Naive thymus-derived CD4-positive, alpha-beta T cell (primary cell): ENCODE results near the gene GBGT1. TPM values are rescaled to one million over a fixed set of nuclear protein-coding genes. Genes with fewer than 3 reads are reported as not detected.
A peak's percentile ranks its signal among the peaks of the same experiment; 100 is the strongest.

Source experiments
- ATAC-seq: fragments of 150-1000 bp; cut with Tn5 transposase; 2 replicates; pipeline ENCODE4 v1.10.0; 2021; ENCODE audit warnings: mild to moderate bottlenecking, moderate library complexity
- CTCF ChIA-PET: fragments of 350-600 bp; sonication (Branson Sonifier 250); formaldehyde crosslinking; loops from one replicate; lab custom pipeline; 2021; ENCODE audit warnings: antibody characterized with exemption; lab: Charles Lee
- POLR2A ChIA-PET: fragments of 350-600 bp; sonication (Branson Sonifier 250); formaldehyde crosslinking; loops from one replicate; lab custom pipeline; 2021; ENCODE audit warnings: antibody characterized with exemption, inconsistent platforms; lab: Charles Lee
- DNase-seq, 9 donors: peaks; one replicate each; pipeline versions ENCODE4 v3.0.0 to v3.0.0-alpha.2; 2020 to 2022; ENCODE audit warnings: mixed read lengths in 1 of 9
- H3K27ac ChIP-seq: one replicate; pipeline ENCODE4 v1.7.0; 2013; ENCODE audit warnings: mild to moderate bottlenecking, low read depth, low read length, moderate library complexity
- H3K27me3 ChIP-seq, 2 donors: one replicate each; pipeline ENCODE4 v1.7.0; 2013; ENCODE audit warnings: low read length in 2 of 2, mild to moderate bottlenecking in 2 of 2, moderate library complexity in 2 of 2; ENCODE audit not compliant: control insufficient read depth in 2 of 2, insufficient read depth in 2 of 2
- H3K36me3 ChIP-seq, 3 experiments: 1 replicate in 2 of 3; 2 replicates in 1 of 3; pipeline ENCODE4 v1.7.0; 2013; ENCODE audit warnings: low read length in 3 of 3, mild to moderate bottlenecking in 3 of 3, moderate library complexity in 1 of 3; ENCODE audit not compliant: insufficient read depth in 3 of 3, control insufficient read depth in 2 of 3
- H3K4me1 ChIP-seq, 2 donors: one replicate each; pipeline ENCODE4 v1.7.0; 2013; ENCODE audit warnings: low read length in 2 of 2, mild to moderate bottlenecking in 2 of 2, moderate library complexity in 1 of 2; ENCODE audit not compliant: control insufficient read depth in 2 of 2, insufficient read depth in 2 of 2
- H3K4me3 ChIP-seq: 2 replicates; pipeline ENCODE4 v1.7.0; 2013; ENCODE audit warnings: mild to moderate bottlenecking, low read length
- H3K9me3 ChIP-seq, 3 experiments: 1 replicate in 2 of 3; 2 replicates in 1 of 3; pipeline ENCODE4 v1.7.0; 2013; ENCODE audit warnings: low read length in 3 of 3; ENCODE audit not compliant: control insufficient read depth in 2 of 3
- H3K27ac Mint-ChIP-seq, 9 donors: one replicate each; pipeline ENCODE4 v1.8.0; 2020 to 2022; ENCODE audit warnings: mixed read lengths in 9 of 9, mild to moderate bottlenecking in 8 of 9, moderate library complexity in 5 of 9, inconsistent platforms in 2 of 9
- H3K27me3 Mint-ChIP-seq, 5 donors: one replicate each; pipeline ENCODE4 v1.8.0; 2021 to 2022; ENCODE audit warnings: mixed read lengths in 5 of 5, mild to moderate bottlenecking in 1 of 5
- H3K36me3 Mint-ChIP-seq, 5 donors: one replicate each; pipeline ENCODE4 v1.8.0; 2020 to 2022; ENCODE audit warnings: mixed read lengths in 5 of 5, mild to moderate bottlenecking in 3 of 5, inconsistent platforms in 1 of 5
- H3K4me1 Mint-ChIP-seq, 7 donors: one replicate each; pipeline ENCODE4 v1.8.0; 2020 to 2022; ENCODE audit warnings: mixed read lengths in 7 of 7, mild to moderate bottlenecking in 3 of 7, inconsistent platforms in 1 of 7
- H3K4me3 Mint-ChIP-seq, 10 donors: one replicate each; pipeline ENCODE4 v1.8.0; 2020 to 2022; ENCODE audit warnings: mild to moderate bottlenecking in 10 of 10, mixed read lengths in 10 of 10, moderate library complexity in 6 of 10, inconsistent platforms in 2 of 10
- H3K9me3 Mint-ChIP-seq, 11 donors: one replicate each; pipeline ENCODE4 v1.8.0; 2020 to 2022; ENCODE audit warnings: mixed read lengths in 11 of 11, mild to moderate bottlenecking in 4 of 11, inconsistent platforms in 1 of 11, moderate library complexity in 1 of 11
- intact Hi-C, 2 donors: fragments of 100-400 bp; cut with micrococcal nuclease; formaldehyde crosslinking; loops; one replicate each; pipeline ENCODE4 v1.15.1; 2023
- polyA plus RNA-seq, 2 donors: library from polyadenylated mRNA; unstranded; fragments of 300-500 nt; fragmentation: Illumina TruSeq; gene quantifications; one replicate each; pipeline ENCODE4 v1.2.3, GENCODE V29; 2021
- total RNA-seq, 6 experiments: library from RNA in 5 of 6; stranded (reverse) in 5 of 6; gene quantifications; 1 replicate in 5 of 6; 2 replicates in 1 of 6; pipeline ENCODE4 v1.2.3 and lab custom pipeline; 2021 to 2026

GBGT1 gene
- total and polyA plus RNA-seq, 7 experiments from 2014 or later: 0.14 to 14.8 (median 4.8) TPM; not detected in 1

- peak overlapping the region; percentile 53 to 86 (median 79) for H3K4me3 Mint-ChIP-seq
- H3K9me3 Mint-ChIP-seq: peaks cover 0 to 2% (median 0%) of the 10 kb centered on the region in 11 donors
- CTCF ChIA-PET: interaction anchor here (0.8 to 4.0 kb wide), 2 partner anchors 23 kb away, joined by 5 to 22 read pairs; no protein-coding TSS in a partner anchor
- Histone ChIP-seq H3K36me3 (no peaks in the 10 kb centered on the region), H3K4me1 (peaks cover 22 to 52% of the 10 kb centered on the region in 2 donors), H3K27me3 (no peaks in the 10 kb centered on the region), H3K4me3 (peak overlapping the region; percentile 58), H3K9me3 (no peaks in the 10 kb centered on the region), H3K27ac (peak overlapping the region; percentile 80)
- ATAC-seq (no peak), DNase-seq (no peak)
- intact Hi-C loops: loop anchor here (1.0 to 5.0 kb wide), 8 partner anchors 13 to 947 kb away; partner anchors contain the start of genes GTF3C5 (in 2 of the 2), BRD3 (in 1 of the 2), SURF1 (in 1 of the 2) and SURF2 (in 1 of the 2)
- peaks cover 0 to 6% (median 0%) of the 10 kb centered on the region in 5 donors for H3K36me3 Mint-ChIP-seq
- no peaks in the 10 kb centered on the region for H3K27me3 Mint-ChIP-seq
- H3K27ac Mint-ChIP-seq: peak overlapping the region in 7 of 9 donors; percentile 55 to 99 (median 76)
- peaks cover 31 to 72% (median 45%) of the 10 kb centered on the region in 7 donors for H3K4me1 Mint-ChIP-seq
- POLR2A ChIA-PET: interaction anchor here (0.9 to 1.7 kb wide), 4 partner anchors 13 to 90 kb away, joined by 3 to 11 read pairs (median 6); no protein-coding TSS in a partner anchor
These were observed 43.1 kb downstream of the GBGT1 start for GRCh38 chr9:133120501-133121197.

GRCh38 chr9:133119846-133120500 lies 43.7 kb downstream of the GBGT1 start:
- Histone ChIP-seq H3K4me1 (peaks cover 28 to 52% of the 10 kb centered on the region in 2 donors), H3K27ac (peak overlapping the region; percentile 80), H3K4me3 (no peak overlapping the region), H3K27me3 (no peaks in the 10 kb centered on the region), H3K9me3 (no peaks in the 10 kb centered on the region), H3K36me3 (no peaks in the 10 kb centered on the region)
- peaks cover 0 to 6% (median 0%) of the 10 kb centered on the region in 5 donors for H3K36me3 Mint-ChIP-seq
- peaks cover 31 to 74% (median 44%) of the 10 kb centered on the region in 7 donors for H3K4me1 Mint-ChIP-seq
- CTCF ChIA-PET: interaction anchor here (3.0 to 4.0 kb wide), 2 partner anchors 24 to 27 kb away, joined by 9 to 22 read pairs; no protein-coding TSS in a partner anchor
- no peaks in the 10 kb centered on the region for H3K27me3 Mint-ChIP-seq
- intact Hi-C loops: loop anchor here in 1 of 2 donors (2.0 to 5.0 kb wide), 4 partner anchors 17 to 947 kb away; partner anchors contain the start of genes BRD3, SURF1, SURF2 and VAV2
- no peak for ATAC-seq
- H3K9me3 Mint-ChIP-seq: peaks cover 0 to 2% (median 0%) of the 10 kb centered on the region in 11 donors
- DNase-seq: peak in 1 of 9 donors; percentile 23
- peak overlapping the region; percentile 53 to 86 (median 77) for H3K4me3 Mint-ChIP-seq
- POLR2A ChIA-PET: interaction anchor here (0.7 to 2.8 kb wide), 6 partner anchors 12 to 259 kb away, joined by 3 to 15 read pairs (median 6); no protein-coding TSS in a partner anchor
- peak overlapping the region in 7 of 9 donors; percentile 22 to 80 (median 62) for H3K27ac Mint-ChIP-seq

- no peaks in the 10 kb centered on the region for H3K36me3 ChIP-seq
- Mint-ChIP-seq H3K36me3 (peaks cover 0 to 4% (median 0%) of the 10 kb centered on the region in 5 donors), H3K4me3 (peak overlapping the region; percentile 27 to 86 (median 70)), H3K27ac (peak overlapping the region in 8 of 9 donors; percentile 40 to 86 (median 76)), H3K9me3 (peaks cover 0 to 2% (median 0%) of the 10 kb centered on the region in 11 donors), H3K27me3 (no peaks in the 10 kb centered on the region), H3K4me1 (peaks cover 26 to 75% (median 38%) of the 10 kb centered on the region in 7 donors)
- H3K4me3 ChIP-seq: no peak overlapping the region
- H3K27me3 ChIP-seq: no peaks in the 10 kb centered on the region
- H3K9me3 ChIP-seq: no peaks in the 10 kb centered on the region
- ChIA-PET CTCF (interaction anchor here (0.8 to 4.0 kb wide), 4 partner anchors 13 to 28 kb away, joined by 3 to 22 read pairs (median 6); no protein-coding TSS in a partner anchor), POLR2A (interaction anchor here (0.7 to 2.8 kb wide), 6 partner anchors 9 to 260 kb away, joined by 3 to 15 read pairs (median 6); no protein-coding TSS in a partner anchor)
- no peak overlapping the region for H3K27ac ChIP-seq
- DNase-seq: peak in 1 of 9 donors; percentile 4
- peaks cover 25 to 50% of the 10 kb centered on the region in 2 donors for H3K4me1 ChIP-seq
- intact Hi-C loops: no loop called here
- no peak for ATAC-seq
These were observed 44.4 kb downstream of the GBGT1 start for GRCh38 chr9:133119103-133119845.

GRCh38 chr9:133118568-133118967 lies 45.1 kb downstream of the GBGT1 start:
- peaks cover 0 to 2% (median 0%) of the 10 kb centered on the region in 11 donors for H3K9me3 Mint-ChIP-seq
- peak overlapping the region in 7 of 10 donors; percentile 27 to 69 (median 39) for H3K4me3 Mint-ChIP-seq
- ATAC-seq (no peak), DNase-seq (peak in 1 of 9 donors; percentile 5)
- no peaks in the 10 kb centered on the region for H3K36me3 ChIP-seq
- intact Hi-C loops: no loop called here
- H3K27me3 Mint-ChIP-seq: no peaks in the 10 kb centered on the region
- H3K4me1 Mint-ChIP-seq: peaks cover 21 to 74% (median 40%) of the 10 kb centered on the region in 7 donors
- peaks cover 0 to 1% (median 0%) of the 10 kb centered on the region in 5 donors for H3K36me3 Mint-ChIP-seq
- CTCF ChIA-PET: interaction anchor here (0.8 to 4.0 kb wide), 4 partner anchors 13 to 29 kb away, joined by 3 to 22 read pairs (median 6); no protein-coding TSS in a partner anchor
- no peaks in the 10 kb centered on the region for H3K27me3 ChIP-seq
- H3K4me3 ChIP-seq: no peak overlapping the region
- no peaks in the 10 kb centered on the region for H3K9me3 ChIP-seq
- peaks cover 27 to 52% of the 10 kb centered on the region in 2 donors for H3K4me1 ChIP-seq
- H3K27ac Mint-ChIP-seq: peak overlapping the region in 7 of 9 donors; percentile 18 to 86 (median 70)
- H3K27ac ChIP-seq: no peak overlapping the region
- POLR2A ChIA-PET: interaction anchor here (0.9 to 2.8 kb wide), 7 partner anchors 8 to 30 kb away, joined by 3 to 15 read pairs (median 3); no protein-coding TSS in a partner anchor

- peak overlapping the region in 4 of 9 donors; percentile 56 to 78 (median 69) for H3K27ac Mint-ChIP-seq
- DNase-seq (peak in 1 of 9 donors; percentile 7), ATAC-seq (no peak)
- peak overlapping the region in 1 of 10 donors; percentile 52 for H3K4me3 Mint-ChIP-seq
- no peaks in the 10 kb centered on the region for H3K36me3 Mint-ChIP-seq
- Histone ChIP-seq H3K36me3 (no peaks in the 10 kb centered on the region), H3K4me3 (no peak overlapping the region), H3K4me1 (peaks cover 32 to 56% of the 10 kb centered on the region in 2 donors), H3K27ac (no peak overlapping the region), H3K9me3 (no peaks in the 10 kb centered on the region), H3K27me3 (no peaks in the 10 kb centered on the region)
- H3K27me3 Mint-ChIP-seq: no peaks in the 10 kb centered on the region
- peaks cover 25 to 74% (median 41%) of the 10 kb centered on the region in 7 donors for H3K4me1 Mint-ChIP-seq
- ChIA-PET CTCF (interaction anchor here (1.1 to 4.0 kb wide), 3 partner anchors 16 to 29 kb away, joined by 4 to 22 read pairs (median 9); no protein-coding TSS in a partner anchor), POLR2A (interaction anchor here (0.9 to 2.8 kb wide), 5 partner anchors 9 to 31 kb away, joined by 3 to 15 read pairs (median 4); no protein-coding TSS in a partner anchor)
- peaks cover 0 to 2% (median 0%) of the 10 kb centered on the region in 11 donors for H3K9me3 Mint-ChIP-seq
- intact Hi-C loops: no loop called here
These were observed 45.6 kb downstream of the GBGT1 start for GRCh38 chr9:133118179-133118520.
